ENCODE measurements around the gene NFXL1. TPM values are rescaled to one million over a fixed set of nuclear protein-coding genes. Genes with fewer than 3 reads are reported as not detected.
"Not testable (repeated sequence)": the region's sequence is repeated elsewhere in the genome, so short reads cannot be mapped to it uniquely, and the experiment has no call there.

NFXL1 gene
- total RNA-seq, 3 donors from 2014 or later, result 12.0 to 14.1 (median 12.0) TPM

GRCh38 chr4:47926667-47927258 lies 12.4 kb upstream of the NFXL1 start:
- Histone ChIP-seq H3K36me3 (ENCODE audit: low read depth) (no peaks in the 10 kb centered on the region), H3K4me3 (no peak overlapping the region), H3K4me1 (ENCODE audit: low read depth) (no peaks in the 10 kb centered on the region), H3K9me3 (no peaks in the 10 kb centered on the region)
- ATAC-seq (peak; percentile 96), DNase-seq (peak in 2 of 3 donors; percentile 50 to 64)
- TF ChIP-seq CTCF (IDR thresholded peaks at IDR 0.05), result peak; percentile 45
- intact Hi-C loops (cut with DNase I, micrococcal nuclease), result loop anchor here in 1 of 2 donors (5.0 kb wide), 1 partner anchor 161 kb away; no protein-coding TSS in a partner anchor

DNA sequence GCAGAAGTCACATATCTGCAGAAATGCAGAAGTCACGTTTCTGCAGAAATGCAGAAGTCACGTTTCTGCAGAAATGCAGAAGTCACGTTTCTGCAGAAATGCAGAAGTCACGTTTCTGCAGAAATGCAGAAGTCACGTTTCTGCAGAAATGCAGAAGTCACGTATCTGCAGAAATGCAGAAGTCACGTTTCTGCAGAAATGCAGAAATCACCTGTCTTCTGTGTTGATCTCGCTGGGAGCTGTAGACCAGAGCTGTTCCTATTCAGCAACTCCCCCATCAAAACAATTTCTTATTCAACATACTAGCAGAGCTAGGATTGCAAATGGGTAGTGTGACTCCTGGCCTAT lies 8.9 kb upstream of the NFXL1 start:
- ATAC-seq; H3K9me3 ChIP-seq; H3K4me1 ChIP-seq (ENCODE audit: low read depth); H3K36me3 ChIP-seq (ENCODE audit: low read depth); DNase-seq; intact Hi-C loops (cut with DNase I, micrococcal nuclease); H3K4me3 ChIP-seq: not testable (repeated sequence)

GRCh38 chr4:47922436-47923260 lies 8.3 kb upstream of the NFXL1 start:
- ATAC-seq; H3K36me3 ChIP-seq (ENCODE audit: low read depth); DNase-seq; H3K9me3 ChIP-seq; intact Hi-C loops (cut with DNase I, micrococcal nuclease); H3K4me3 ChIP-seq; H3K4me1 ChIP-seq (ENCODE audit: low read depth): not testable (repeated sequence)

DNA sequence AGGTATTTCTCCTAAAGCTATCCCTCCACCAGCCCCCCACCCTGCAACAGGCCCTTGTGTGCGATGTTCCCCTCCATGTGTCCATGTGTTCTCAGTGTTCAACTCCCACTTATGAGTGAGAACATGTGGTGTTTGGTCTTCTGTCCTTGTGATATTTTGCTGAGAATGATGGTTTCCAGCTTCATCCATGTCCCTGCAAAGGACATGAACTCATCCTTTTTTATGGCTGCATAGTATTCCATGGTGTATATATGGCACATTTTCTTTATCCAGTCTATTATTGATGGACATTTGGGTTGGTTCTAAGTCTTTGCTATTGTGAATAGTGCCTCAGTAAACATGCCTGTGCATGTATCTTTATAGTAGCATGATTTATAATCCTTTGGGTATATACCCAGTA lies 2.8 kb upstream of the NFXL1 start:
- H3K9me3 ChIP-seq; H3K36me3 ChIP-seq (ENCODE audit: low read depth); intact Hi-C loops (cut with DNase I, micrococcal nuclease); DNase-seq; H3K4me3 ChIP-seq; ATAC-seq; H3K4me1 ChIP-seq (ENCODE audit: low read depth): not testable (repeated sequence)

- intact Hi-C loops (cut with DNase I, micrococcal nuclease), result no loop called here
- no peak for TF ChIP-seq CTCF (IDR thresholded peaks at IDR 0.05)
- Histone ChIP-seq H3K36me3 (ENCODE audit: low read depth) (no peaks in the 10 kb centered on the region), H3K4me3 (no peak overlapping the region), H3K4me1 (ENCODE audit: low read depth) (no peaks in the 10 kb centered on the region), H3K9me3 (no peaks in the 10 kb centered on the region)
- DNase-seq (no peak), ATAC-seq (no peak)
Observed at GRCh38 chr4:47915378-47915777, 995 bp upstream of the NFXL1 start.

DNA sequence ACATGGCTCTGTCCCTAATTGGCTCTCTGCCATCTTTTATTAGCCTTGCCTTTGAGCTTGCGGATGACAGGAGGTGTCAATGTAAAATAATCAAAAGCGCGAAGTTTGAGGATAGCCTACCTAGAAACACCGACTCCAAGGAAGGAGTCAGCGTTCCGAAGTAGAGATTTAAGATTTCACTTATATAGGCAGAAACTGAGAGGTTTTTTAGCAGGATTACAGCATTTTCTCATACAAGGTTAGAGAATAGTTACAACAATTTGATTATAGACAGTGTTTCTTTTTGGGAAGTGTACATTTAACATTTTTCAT lies 499 bp upstream of the NFXL1 start:
- H3K4me1 ChIP-seq (ENCODE audit: low read depth), result no peaks in the 10 kb centered on the region
- DNase-seq (no peak), ATAC-seq (peak; percentile 10)
- intact Hi-C loops (cut with DNase I, micrococcal nuclease), result no loop called here
- H3K9me3 ChIP-seq, result no peaks in the 10 kb centered on the region
- peak overlapping the region; percentile 79 for H3K4me3 ChIP-seq
- H3K36me3 ChIP-seq (ENCODE audit: low read depth), result no peaks in the 10 kb centered on the region
- no peak for TF ChIP-seq CTCF (IDR thresholded peaks at IDR 0.05)

GRCh38 chr4:47913861-47914219 lies 543 bp downstream of the NFXL1 start:
- Histone ChIP-seq H3K4me1 (ENCODE audit: low read depth) (no peaks in the 10 kb centered on the region), H3K9me3 (no peaks in the 10 kb centered on the region), H3K4me3 (peak overlapping the region; percentile 79), H3K36me3 (ENCODE audit: low read depth) (no peaks in the 10 kb centered on the region)
- no peak for TF ChIP-seq CTCF (IDR thresholded peaks at IDR 0.05)
- ATAC-seq (peak; percentile 70), DNase-seq (peak; percentile 69 to 78 (median 74))
- intact Hi-C loops (cut with DNase I, micrococcal nuclease), result no loop called here

All from mucosa of descending colon (tissue), 3 donors.